K562 (cell line): Measurements from ENCODE around the gene RUVBL2. TPM values are rescaled to one million over a fixed set of nuclear protein-coding genes. Genes with fewer than 3 reads are reported as not detected.

ENCODE experiments used
- BCLAF1 ChIP-seq, 2 experiments: fragments of 450-650 bp in 1 of 2; IDR thresholded peaks; 2 replicates each; pipeline ENCODE4 v1.6.1; 2011 to 2017; ENCODE audit warnings: low read depth in 2 of 2, antibody characterized with exemption in 1 of 2, borderline replicate concordance in 1 of 2, low read length in 1 of 2, mild to moderate bottlenecking in 1 of 2, mixed read lengths in 1 of 2; ENCODE audit not compliant: control insufficient read depth in 1 of 2
- CEBPB ChIP-seq: fragments of 450-650 bp; IDR thresholded peaks from 2 replicates; pipeline ENCODE4 v1.6.1; 2016; ENCODE audit warnings: missing genetic modification characterization, missing compliant biosample characterization
- GTF2E2 ChIP-seq: fragments of 200-800 bp; sonication (Bioruptor generic); IDR thresholded peaks from 2 replicates; pipeline ENCODE4 v1.6.1; 2016; ENCODE audit warnings: missing genetic modification characterization, missing compliant biosample characterization
- HCFC1 ChIP-seq: IDR thresholded peaks from 2 replicates; pipeline ENCODE4 v1.6.1; 2012; ENCODE audit warnings: low read depth, low read length, improper control_type of control experiment
- HNRNPUL1 ChIP-seq: fragments of 200-400 bp; formaldehyde crosslinking; IDR thresholded peaks from 2 replicates; pipeline ENCODE4 v1.6.1; 2017; ENCODE audit warnings: low read length
- KDM4B ChIP-seq, 2 experiments: fragments of 450-650 bp in 1 of 2; sonication (generic) in 1 of 2; IDR thresholded peaks; 2 replicates each; pipeline ENCODE4 v1.6.1; 2016 to 2017; ENCODE audit warnings: borderline replicate concordance in 2 of 2, antibody characterized with exemption in 1 of 2, low read depth in 1 of 2, mild to moderate bottlenecking in 1 of 2
- MTA2 ChIP-seq: fragments of 450-650 bp; IDR thresholded peaks from 2 replicates; pipeline ENCODE4 v1.6.1; 2016; ENCODE audit warnings: low read depth
- PRDM10 ChIP-seq: fragments of 450-650 bp; IDR thresholded peaks from 2 replicates; pipeline ENCODE4 v1.6.1; 2018; ENCODE audit not compliant: partially characterized antibody
- RBM39 ChIP-seq: fragments of 200-400 bp; formaldehyde crosslinking; optimal IDR thresholded peaks from 2 replicates; pipeline ENCODE3; 2018; ENCODE audit warnings: low read depth, low read length
- SAFB ChIP-seq: fragments of 200-400 bp; formaldehyde crosslinking; IDR thresholded peaks from 2 replicates; pipeline ENCODE4 v1.6.1; 2017; ENCODE audit warnings: low read depth, low read length, borderline replicate concordance
- TCF7 ChIP-seq: sonication (generic); IDR thresholded peaks from 2 replicates; pipeline ENCODE4 v1.6.1; 2016; ENCODE audit warnings: antibody characterized with exemption, borderline replicate concordance
- VEZF1 ChIP-seq: fragments of 200-800 bp; sonication (Bioruptor generic); IDR thresholded peaks from 2 replicates; pipeline ENCODE4 v1.6.1; 2017; ENCODE audit warnings: missing genetic modification characterization, missing compliant biosample characterization
- ZBTB1 ChIP-seq: sonication (generic); formaldehyde crosslinking; IDR thresholded peaks from 2 replicates; pipeline ENCODE4 v1.8.1; 2023; ENCODE audit warnings: missing genetic modification reagents, low read depth, mild to moderate bottlenecking, borderline replicate concordance
- ZC3H4 ChIP-seq: sonication (generic); formaldehyde crosslinking; IDR thresholded peaks from 2 replicates; pipeline ENCODE4 v1.9.0; 2021; ENCODE audit warnings: missing genetic modification reagents, borderline replicate concordance
- ZNF174 ChIP-seq: fragments of 250-450 bp; sonication (Bioruptor Pico); IDR thresholded peaks from 2 replicates; pipeline ENCODE4 v1.4.0; 2020; ENCODE audit warnings: mild to moderate bottlenecking
- ZNF347 ChIP-seq: fragments of 450-650 bp; formaldehyde crosslinking; IDR thresholded peaks from 2 replicates; pipeline ENCODE4 v1.4.0; 2020; ENCODE audit warnings: low read depth, mild to moderate bottlenecking, moderate library complexity
- ZNF79 ChIP-seq: fragments of 250-450 bp; sonication (Bioruptor Pico); IDR thresholded peaks from 2 replicates; pipeline ENCODE4 v1.4.0; 2020; ENCODE audit warnings: low read depth, mild to moderate bottlenecking, moderate library complexity
- polyA plus RNA-seq, 8 experiments: library from polyadenylated mRNA; depleted of rRNA in 4 of 8; stranded (reverse) in 5 of 8; unstranded in 3 of 8; fragments of >200 nt; fragmentation: Nextera tagmentation in 2 of 8; fragmentation: Illumina TruSeq in 1 of 8; extraction: Ambion mirVana in 2 of 8; extraction: Trizol in 1 of 8; gene quantifications; 2 replicates each; pipeline versions ENCODE4 v1.2.1 to v1.2.3, GENCODE V29; 2011 to 2014; ENCODE audit warnings: inconsistent platforms in 1 of 8, missing spikeins in 1 of 8
- total RNA-seq, 7 experiments: library from RNA; depleted of rRNA in 6 of 7; stranded (reverse); fragments of >200 nt in 6 of 7; fragmentation: Illumina TruSeq in 2 of 7; extraction: Trizol in 2 of 7; gene quantifications; 2 replicates each; pipeline versions ENCODE4 v1.2.1 to v1.2.3, GENCODE V29; 2011 to 2021; ENCODE audit warnings: low replicate concordance in 1 of 7

Gene RUVBL2
- total and polyA plus RNA-seq, 9 of the 15 experiments (the other 6 are each of a cell fraction or from before 2014, with no cell fraction given), result 71.4 to 453 (median 237) TPM

- TF ChIP-seq BCLAF1 (IDR thresholded peaks at IDR 0.05; ENCODE audit: borderline replicate concordance in 1 of 2, control insufficient read depth in 1 of 2, low read depth in 2 of 2, low read length in 1 of 2), result peak; percentile 20 to 76; a peak in 2 of 4 replicates
- no peak for TF ChIP-seq SAFB
- no peak for TF ChIP-seq GTF2E2 (tag)
- peak; percentile 65 for TF ChIP-seq PRDM10
- TF ChIP-seq KDM4B (IDR thresholded peaks at IDR 0.05; ENCODE audit: borderline replicate concordance in 2 of 2, low read depth in 1 of 2), result no peak
- TF ChIP-seq ZC3H4 (CRISPR knock-in tag), result peak; percentile 31; the same call in 1 of the 2 replicates
- TF ChIP-seq ZNF79 (CRISPR knock-in tag), result no peak
- TF ChIP-seq ZBTB1 (CRISPR knock-in tag), result no peak
- no peak for TF ChIP-seq ZNF347 (CRISPR knock-in tag)
- no peak for TF ChIP-seq RBM39
- TF ChIP-seq HNRNPUL1, result no peak; the same call in 1 of the 2 replicates
- no peak for TF ChIP-seq MTA2
- peak; percentile 75 for TF ChIP-seq CEBPB (tag)
- no peak for TF ChIP-seq HCFC1
- TF ChIP-seq TCF7, result no peak
- no peak for TF ChIP-seq VEZF1 (CRISPR knock-in tag)
- peak; percentile 4 for TF ChIP-seq ZNF174 (CRISPR knock-in tag)
These were observed 26.1 kb upstream of the RUVBL2 start (continued) for GRCh38 chr19:48967346-48968178.
